RWPE2 (cell line): ENCODE data around the gene PIEZO1.
A peak's percentile ranks its signal among the peaks of the same experiment; 100 is the strongest.

Source experiments
- ATAC-seq: fragments of 200-7000 bp; cut with Tn5 transposase; 3 replicates; pipeline ENCODE4 v1.9.1; 2021; ENCODE audit warnings: low read depth
- DNase-seq: peaks from one replicate; pipeline ENCODE4 v3.0.0-alpha.2; 2020; ENCODE audit warnings: low spot score
- H3K27ac ChIP-seq: fragments of 450-650 bp; 2 replicates; pipeline ENCODE4 v1.5.1; 2017; ENCODE audit warnings: mild to moderate bottlenecking; ENCODE audit not compliant: poor library complexity, severe bottlenecking
- H3K27me3 ChIP-seq: fragments of 250-450 bp; sonication (Bioruptor Pico); 2 replicates; pipeline ENCODE4 v1.5.1; 2021; ENCODE audit warnings: mild to moderate bottlenecking, moderate library complexity; ENCODE audit not compliant: insufficient read depth, poor library complexity, severe bottlenecking
- H3K36me3 ChIP-seq: fragments of 250-450 bp; sonication (Bioruptor Pico); 2 replicates; pipeline ENCODE4 v1.5.1; 2020; ENCODE audit warnings: low read depth, mild to moderate bottlenecking, moderate library complexity
- H3K4me1 ChIP-seq: fragments of 250-450 bp; sonication (Bioruptor Pico); 2 replicates; pipeline ENCODE4 v1.5.1; 2021; ENCODE audit warnings: mild to moderate bottlenecking, moderate library complexity; ENCODE audit not compliant: insufficient read depth, poor library complexity, severe bottlenecking
- H3K4me3 ChIP-seq: fragments of 250-450 bp; sonication (Bioruptor Pico); 2 replicates; pipeline ENCODE4 v1.5.1; 2021; ENCODE audit warnings: mild to moderate bottlenecking, moderate library complexity; ENCODE audit not compliant: severe bottlenecking
- H3K9me3 ChIP-seq: fragments of 250-450 bp; sonication (Bioruptor Pico); 2 replicates; pipeline ENCODE4 v1.5.1; 2021; ENCODE audit warnings: mild to moderate bottlenecking, moderate library complexity; ENCODE audit not compliant: severe bottlenecking
- CTCF ChIP-seq: fragments of 450-650 bp; IDR thresholded peaks from one replicate; pipeline ENCODE4 v1.5.1; 2017; ENCODE audit warnings: mild to moderate bottlenecking, moderate library complexity; ENCODE audit not compliant: poor library complexity, severe bottlenecking

PIEZO1 gene

GRCh38 chr16:88806491-88807111 lies 21.6 kb upstream of the PIEZO1 start:
- H3K27me3 ChIP-seq = no peaks in the 10 kb centered on the region
- DNase-seq (peak; percentile 76), ATAC-seq (no peak)
- peaks cover 6% of the 10 kb centered on the region for H3K4me1 ChIP-seq
- no peak overlapping the region for H3K4me3 ChIP-seq
- peaks cover 63% of the 10 kb centered on the region for H3K36me3 ChIP-seq
- no peak for TF ChIP-seq CTCF
- H3K27ac ChIP-seq = no peak overlapping the region
- no peaks in the 10 kb centered on the region for H3K9me3 ChIP-seq

GRCh38 chr16:88805887-88806393 lies 20.9 kb upstream of the PIEZO1 start:
- DNase-seq (peak; percentile 73), ATAC-seq (no peak)
- Histone ChIP-seq H3K27ac (no peak overlapping the region), H3K4me3 (no peak overlapping the region), H3K27me3 (no peaks in the 10 kb centered on the region), H3K36me3 (peaks cover 63% of the 10 kb centered on the region), H3K4me1 (peaks cover 6% of the 10 kb centered on the region), H3K9me3 (no peaks in the 10 kb centered on the region)
- TF ChIP-seq CTCF = no peak

GRCh38 chr16:88805340-88805715 lies 20.3 kb upstream of the PIEZO1 start:
- ATAC-seq (no peak), DNase-seq (peak; percentile 73)
- H3K36me3 ChIP-seq = peaks cover 59% of the 10 kb centered on the region
- H3K9me3 ChIP-seq = no peaks in the 10 kb centered on the region
- H3K4me1 ChIP-seq = peaks cover 2% of the 10 kb centered on the region
- no peak overlapping the region for H3K4me3 ChIP-seq
- H3K27ac ChIP-seq = peak overlapping the region; percentile 84
- no peak for TF ChIP-seq CTCF
- H3K27me3 ChIP-seq = no peaks in the 10 kb centered on the region

GRCh38 chr16:88804552-88805339 lies 19.7 kb upstream of the PIEZO1 start:
- no peak for TF ChIP-seq CTCF
- ATAC-seq (peak; percentile 55), DNase-seq (peak; percentile 73)
- Histone ChIP-seq H3K9me3 (no peaks in the 10 kb centered on the region), H3K4me1 (no peaks in the 10 kb centered on the region), H3K36me3 (peaks cover 53% of the 10 kb centered on the region), H3K4me3 (peak overlapping the region; percentile 69), H3K27me3 (no peaks in the 10 kb centered on the region), H3K27ac (peak overlapping the region; percentile 84)
